CD4-positive, alpha-beta T cell treated with Interleukin-17A for 1 hour (primary cell): ENCODE results near the gene MYO18B.

ENCODE experiments used
- DNase-seq: peaks from one replicate; pipeline ENCODE4 v3.0.0-alpha.2; 2020

MYO18B gene

GRCh38 chr22:25922141-25922540 lies 180.2 kb downstream of the MYO18B start:
- DNase-seq = no peak

- DNase-seq = no peak
These were observed 181.9 kb downstream of the MYO18B start for GRCh38 chr22:25923914-25924313.

DNA sequence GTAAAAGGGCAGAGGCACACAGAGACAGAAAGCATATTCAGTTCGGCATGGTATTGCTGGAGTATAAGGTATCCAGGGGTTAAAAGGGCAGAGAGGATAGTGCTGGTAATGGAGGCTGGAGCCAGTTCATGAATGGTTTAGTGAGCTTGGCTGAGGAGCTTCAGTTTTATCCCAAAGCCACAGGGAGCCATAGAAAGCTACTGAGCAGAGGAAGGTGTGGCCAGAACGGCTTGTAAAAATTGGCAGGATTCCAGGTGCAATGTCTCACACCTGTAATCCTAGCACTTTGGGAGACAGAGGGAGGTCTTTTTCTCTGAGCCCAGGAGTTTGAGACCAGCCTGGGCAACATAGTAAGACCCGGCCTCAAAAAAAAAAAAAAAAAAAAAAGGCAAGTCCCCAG lies 186.1 kb downstream of the MYO18B start:
- DNase-seq = no peak

- DNase-seq = no peak
These were observed 187.4 kb downstream of the MYO18B start for GRCh38 chr22:25929321-25929878.

DNA sequence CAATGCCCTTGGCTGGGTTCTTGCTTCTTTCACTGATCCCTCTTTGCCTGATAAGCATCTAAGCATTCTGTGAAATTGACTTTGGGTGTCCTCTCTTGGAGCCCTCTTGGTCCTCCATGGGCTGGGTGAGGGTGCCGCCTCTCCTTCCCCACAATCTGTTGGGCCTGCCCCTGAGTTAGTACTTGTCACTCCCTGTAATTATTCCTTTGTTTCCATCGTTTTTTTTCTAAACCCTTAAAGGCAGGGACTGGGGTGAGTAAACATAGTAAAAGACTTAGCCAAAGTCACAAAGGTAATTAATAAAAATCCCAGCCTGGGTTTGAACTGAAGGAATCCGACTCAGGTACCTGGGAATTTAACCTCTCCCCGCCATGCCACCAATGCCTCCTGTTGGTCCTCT lies 188.1 kb downstream of the MYO18B start:
- no peak for DNase-seq

DNA sequence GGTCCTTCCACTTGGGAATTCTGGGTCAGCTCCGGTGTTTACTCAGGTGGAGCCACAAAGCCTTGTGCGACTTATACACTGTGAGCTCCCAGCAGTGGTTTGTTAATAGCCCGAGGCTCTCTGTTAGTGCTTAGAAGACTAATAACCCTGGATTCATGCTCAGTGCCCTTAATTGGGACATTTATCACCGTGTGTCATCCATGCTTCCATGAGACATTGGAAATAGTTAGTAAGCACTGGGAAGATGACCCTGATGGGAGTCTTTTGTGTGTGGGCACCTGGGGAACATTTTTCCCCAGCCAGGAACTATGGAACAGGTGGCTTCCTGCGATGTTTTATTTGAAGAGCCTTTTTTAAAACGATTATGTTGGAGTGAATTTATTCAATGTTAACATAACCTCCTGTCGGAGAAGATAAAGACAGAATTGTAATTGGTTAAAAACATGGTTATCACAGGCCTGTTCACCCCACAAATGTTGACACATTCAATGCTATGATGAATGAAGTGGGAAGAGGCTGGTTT lies 188.9 kb downstream of the MYO18B start:
- DNase-seq = no peak

DNA sequence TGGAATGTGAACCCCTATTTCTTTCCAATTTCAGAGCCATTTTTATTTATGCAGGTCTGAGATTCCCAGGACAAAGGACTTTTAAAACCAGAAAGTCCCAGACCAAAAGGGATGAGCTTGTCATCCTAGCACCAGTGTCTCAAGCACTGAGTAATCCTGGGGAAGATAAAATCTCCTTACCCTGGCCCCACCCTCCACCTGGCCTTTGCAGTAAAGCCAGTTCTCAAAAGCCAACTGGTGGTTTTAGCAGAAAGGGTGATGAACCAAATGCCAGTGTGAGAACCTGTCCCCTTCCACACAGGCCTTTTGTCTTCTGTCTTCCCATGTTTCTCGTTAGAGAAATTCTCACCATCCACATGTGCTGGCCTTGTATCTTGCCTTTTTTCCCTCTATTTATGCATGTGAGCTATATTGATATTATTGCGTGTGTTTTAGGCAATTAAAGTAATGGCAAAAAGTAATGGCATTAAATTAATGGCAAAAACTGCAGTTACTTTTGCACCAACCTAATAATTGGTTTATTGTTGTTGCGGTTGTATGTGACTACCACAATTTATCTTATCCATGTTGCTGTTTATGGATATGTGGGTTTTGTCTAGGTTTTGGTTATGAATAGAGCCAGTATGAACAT lies 191.3 kb downstream of the MYO18B start:
- no peak for DNase-seq

GRCh38 chr22:25935266-25936058 lies 193.5 kb downstream of the MYO18B start:
- no peak for DNase-seq

GRCh38 chr22:25938151-25938550 lies 196.2 kb downstream of the MYO18B start:
- no peak for DNase-seq

DNA sequence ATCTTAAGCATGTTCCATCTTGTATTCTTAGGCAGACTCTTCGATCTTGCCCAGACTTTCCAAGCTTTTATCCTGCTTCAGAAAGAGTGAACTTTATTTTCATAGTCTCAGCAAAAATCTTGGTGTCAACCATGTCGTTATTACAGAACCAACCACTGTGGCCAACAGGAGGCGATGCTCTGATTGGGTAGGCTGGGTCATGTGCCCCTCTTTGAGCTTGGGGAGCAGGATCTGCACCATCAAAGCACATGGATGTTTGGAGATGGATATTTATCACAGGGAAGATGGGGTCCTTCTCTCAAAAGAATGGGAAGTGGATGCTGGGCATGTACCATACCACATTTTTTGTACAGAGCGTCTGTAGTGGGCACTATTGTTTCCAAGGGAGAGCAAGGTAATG lies 197.4 kb downstream of the MYO18B start:
- no peak for DNase-seq

- DNase-seq = no peak
These were observed 198.5 kb downstream of the MYO18B start for GRCh38 chr22:25940479-25940878.

DNA sequence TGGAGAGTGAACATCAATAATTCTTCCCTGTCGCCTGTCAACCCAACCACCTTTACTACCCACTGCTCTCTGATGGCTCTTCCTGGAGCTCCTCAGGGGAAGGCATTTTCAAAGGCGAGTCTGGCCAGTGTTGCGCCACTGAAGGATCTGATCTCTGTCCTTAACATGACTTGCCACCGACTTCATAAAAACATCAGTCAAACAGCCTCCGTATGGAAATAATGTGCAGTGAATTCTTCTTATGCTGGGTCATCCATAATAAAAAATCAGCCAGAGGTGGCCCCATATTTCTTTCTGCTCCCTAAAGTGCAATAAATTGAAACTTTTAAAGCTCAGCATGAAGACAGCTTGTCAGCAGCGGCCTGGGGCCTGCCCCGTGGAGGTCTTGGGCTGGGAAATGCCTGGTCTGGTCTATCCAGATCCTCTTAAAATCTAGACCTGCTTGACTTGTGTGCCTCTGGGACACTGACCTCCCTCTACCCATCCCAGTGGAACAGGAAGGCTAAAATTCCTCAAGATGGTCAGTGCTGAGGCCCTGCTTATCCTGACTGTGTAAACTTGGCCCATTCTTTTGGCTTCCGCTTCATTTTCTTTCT lies 199.5 kb downstream of the MYO18B start:
- DNase-seq = no peak

GRCh38 chr22:25942115-25942855 lies 200.3 kb downstream of the MYO18B start:
- DNase-seq = no peak

DNA sequence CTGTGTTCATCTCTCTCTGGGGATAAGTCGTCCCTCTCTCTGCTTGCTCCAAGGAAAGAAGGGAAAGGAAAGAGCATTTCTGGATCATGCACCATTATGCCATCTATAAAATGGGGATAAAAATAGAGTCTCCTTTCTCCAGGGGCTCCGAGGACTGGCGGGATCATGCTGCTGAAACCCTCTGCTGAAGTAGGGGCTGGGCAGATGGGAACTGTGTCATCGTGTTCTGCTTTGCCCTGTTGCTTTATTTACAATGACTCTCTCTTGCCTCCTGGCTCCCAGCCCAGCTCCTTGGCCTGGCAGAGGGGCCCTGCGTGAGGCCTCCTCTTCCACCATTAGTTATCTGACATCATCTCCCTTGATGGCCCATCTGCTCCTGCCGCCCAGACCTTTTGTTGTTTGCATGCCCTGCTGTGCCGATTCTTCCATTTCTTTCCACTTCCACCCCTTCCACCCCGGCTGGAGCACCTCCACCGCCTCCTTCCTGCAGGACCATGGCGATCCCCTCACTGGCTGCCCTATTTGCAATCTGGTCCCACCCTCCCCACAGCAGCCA lies 200.9 kb downstream of the MYO18B start:
- DNase-seq = no peak

GRCh38 chr22:25950111-25950510 lies 208.1 kb downstream of the MYO18B start:
- DNase-seq = no peak

DNA sequence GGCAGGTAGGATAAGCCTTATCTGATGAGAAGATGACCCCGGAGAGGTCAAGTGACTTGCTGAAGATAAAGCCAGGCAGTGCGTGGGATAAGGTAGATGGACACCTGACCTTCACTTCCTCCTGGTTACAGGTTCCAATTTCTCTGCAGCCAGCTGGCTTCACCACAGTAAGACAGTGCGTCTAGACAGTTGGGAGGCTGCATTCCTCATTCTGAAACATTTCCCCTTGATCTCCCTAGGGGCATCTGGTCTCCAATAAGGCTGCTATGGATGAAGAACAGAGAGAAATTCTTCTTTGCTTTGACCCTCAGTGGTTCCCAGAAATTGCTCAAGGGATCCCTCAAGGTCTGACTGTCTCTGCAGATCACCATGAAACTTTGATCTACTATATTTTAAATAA lies 211.3 kb downstream of the MYO18B start:
- no peak for DNase-seq

DNA sequence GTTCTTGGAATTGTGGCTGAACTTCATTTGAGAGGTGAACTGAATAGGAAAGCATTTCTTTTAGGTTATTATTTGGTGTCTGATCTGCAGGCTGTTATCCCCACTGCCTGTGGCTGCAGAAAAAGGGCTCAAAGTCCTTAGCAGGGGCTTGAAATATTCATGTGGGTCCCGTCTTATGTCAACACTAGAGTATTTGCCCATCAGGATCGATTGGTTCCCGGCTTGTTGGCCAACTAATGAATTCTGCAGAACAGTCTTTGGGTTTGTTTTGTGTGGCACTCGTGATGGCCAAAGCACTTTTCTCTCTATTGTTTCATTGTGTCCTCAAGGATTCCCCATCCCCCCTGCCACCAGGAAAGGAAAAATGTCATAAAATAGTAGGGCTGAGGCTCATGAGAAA lies 211.9 kb downstream of the MYO18B start:
- DNase-seq = no peak

GRCh38 chr22:25955323-25955722 lies 213.3 kb downstream of the MYO18B start:
- DNase-seq = no peak

GRCh38 chr22:25956801-25957200 lies 214.8 kb downstream of the MYO18B start:
- no peak for DNase-seq

- DNase-seq = no peak
These were observed 218.1 kb downstream of the MYO18B start for GRCh38 chr22:25959818-25960774.

- no peak for DNase-seq
These were observed 219.7 kb downstream of the MYO18B start for GRCh38 chr22:25961699-25962098.
